Brain microvascular endothelial cell (primary cell): ENCODE data around the gene BDH1.
A peak's percentile ranks its signal among the peaks of the same experiment; 100 is the strongest.

Experiments used
- DNase-seq: peaks from one replicate; pipeline ENCODE4 v3.0.0-alpha.2; 2020
- H3K27ac ChIP-seq: fragments of 250-450 bp; sonication (Bioruptor Pico); 2 replicates; pipeline ENCODE4 v1.5.1; 2020; ENCODE audit warnings: mild to moderate bottlenecking, moderate library complexity
- H3K27me3 ChIP-seq: fragments of 250-450 bp; sonication (Bioruptor Pico); replicated peaks from 2 replicates; pipeline ENCODE4 v1.5.1; 2020; ENCODE audit warnings: mild to moderate bottlenecking
- H3K36me3 ChIP-seq: fragments of 250-450 bp; sonication (Bioruptor Pico); replicated peaks from 2 replicates; pipeline ENCODE4 v1.5.1; 2020; ENCODE audit warnings: mild to moderate bottlenecking
- H3K4me3 ChIP-seq: 2 replicates; pipeline ENCODE4 v1.5.1; 2011; ENCODE audit warnings: low read depth, mild to moderate bottlenecking, control low read depth, low read length, moderate library complexity
- in situ Hi-C: cut with HindIII; loops from 2 replicates; pipeline ENCODE4 v1.10.0; 2017; ENCODE audit warnings: low sequenced_read_pairs, low pct_ligation_motif_present
- TF ChIP-seq, protein P1 (sequence below): IDR thresholded peaks from 2 replicates; pipeline ENCODE4 v1.5.1; 2011; ENCODE audit warnings: low read depth, mild to moderate bottlenecking, moderate library complexity, low read length, control low read depth, inconsistent platforms; ENCODE audit errors: missing control alignments

Gene BDH1

DNA sequence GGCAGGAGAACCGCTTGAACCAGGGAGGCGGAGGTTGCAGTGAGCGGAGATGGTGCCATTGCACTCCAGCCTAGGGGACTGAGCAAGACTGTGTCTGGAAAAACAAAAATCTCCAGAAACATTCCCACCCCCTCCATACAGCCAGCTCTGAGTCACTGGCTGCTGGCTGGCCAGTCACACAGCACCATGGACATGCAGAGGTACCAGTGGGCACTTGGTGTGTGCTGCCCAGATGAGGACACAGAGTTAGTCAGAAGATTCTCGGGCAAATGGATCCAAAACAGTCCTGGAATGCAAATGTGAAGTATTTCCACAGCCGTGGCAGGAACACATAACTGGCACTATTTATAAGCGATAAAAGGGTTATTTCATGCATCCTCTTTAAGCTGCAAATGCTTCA is 44.6 kb downstream of the BDH1 start:
- TF ChIP-seq, protein P1, sequence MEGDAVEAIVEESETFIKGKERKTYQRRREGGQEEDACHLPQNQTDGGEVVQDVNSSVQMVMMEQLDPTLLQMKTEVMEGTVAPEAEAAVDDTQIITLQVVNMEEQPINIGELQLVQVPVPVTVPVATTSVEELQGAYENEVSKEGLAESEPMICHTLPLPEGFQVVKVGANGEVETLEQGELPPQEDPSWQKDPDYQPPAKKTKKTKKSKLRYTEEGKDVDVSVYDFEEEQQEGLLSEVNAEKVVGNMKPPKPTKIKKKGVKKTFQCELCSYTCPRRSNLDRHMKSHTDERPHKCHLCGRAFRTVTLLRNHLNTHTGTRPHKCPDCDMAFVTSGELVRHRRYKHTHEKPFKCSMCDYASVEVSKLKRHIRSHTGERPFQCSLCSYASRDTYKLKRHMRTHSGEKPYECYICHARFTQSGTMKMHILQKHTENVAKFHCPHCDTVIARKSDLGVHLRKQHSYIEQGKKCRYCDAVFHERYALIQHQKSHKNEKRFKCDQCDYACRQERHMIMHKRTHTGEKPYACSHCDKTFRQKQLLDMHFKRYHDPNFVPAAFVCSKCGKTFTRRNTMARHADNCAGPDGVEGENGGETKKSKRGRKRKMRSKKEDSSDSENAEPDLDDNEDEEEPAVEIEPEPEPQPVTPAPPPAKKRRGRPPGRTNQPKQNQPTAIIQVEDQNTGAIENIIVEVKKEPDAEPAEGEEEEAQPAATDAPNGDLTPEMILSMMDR: no peak
- peak; percentile 61 for DNase-seq
- Histone ChIP-seq H3K36me3 (no peaks in the 10 kb centered on the region), H3K27me3 (no peaks in the 10 kb centered on the region), H3K27ac (no peak overlapping the region), H3K4me3 (no peak overlapping the region)
- in situ Hi-C loops: loop anchor here (25.0 kb wide), 1 partner anchor 224 kb away; the partner anchor contains the start of gene DLG1

DNA sequence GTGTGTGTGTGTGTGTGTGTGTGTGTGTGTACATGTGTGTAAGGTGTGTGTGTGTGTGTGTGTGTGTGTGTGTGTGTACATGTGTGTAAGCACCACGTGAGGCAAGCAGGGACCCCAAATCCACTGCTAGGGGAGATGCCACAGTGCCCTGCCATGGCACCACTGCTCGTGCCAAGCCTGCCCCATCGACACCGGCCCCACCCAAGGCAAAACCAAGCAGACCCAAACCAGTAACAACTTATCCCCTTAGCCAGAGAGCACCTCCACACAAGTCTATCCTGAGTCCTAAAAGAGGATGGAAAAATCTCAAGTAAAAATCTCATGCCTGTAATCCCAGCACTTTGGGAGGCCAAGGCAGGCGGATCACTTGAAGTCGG is 45.1 kb downstream of the BDH1 start:
- TF ChIP-seq, protein P1: no peak
- H3K27ac ChIP-seq: no peak overlapping the region
- no peaks in the 10 kb centered on the region for H3K27me3 ChIP-seq
- no peak overlapping the region for H3K4me3 ChIP-seq
- DNase-seq: no peak
- in situ Hi-C loops: loop anchor here (25.0 kb wide), 1 partner anchor 223 kb away; the partner anchor contains the start of gene DLG1
- H3K36me3 ChIP-seq: no peaks in the 10 kb centered on the region

- in situ Hi-C loops: loop anchor here (25.0 kb wide), 1 partner anchor 222 kb away; the partner anchor contains the start of gene DLG1
- no peaks in the 10 kb centered on the region for H3K27me3 ChIP-seq
- H3K27ac ChIP-seq: no peak overlapping the region
- TF ChIP-seq, protein P1: no peak
- H3K36me3 ChIP-seq: no peaks in the 10 kb centered on the region
- H3K4me3 ChIP-seq: no peak overlapping the region
- DNase-seq: no peak
Measured at GRCh38 chr3:197508924-197509775, 46.6 kb downstream of the BDH1 start.

DNA sequence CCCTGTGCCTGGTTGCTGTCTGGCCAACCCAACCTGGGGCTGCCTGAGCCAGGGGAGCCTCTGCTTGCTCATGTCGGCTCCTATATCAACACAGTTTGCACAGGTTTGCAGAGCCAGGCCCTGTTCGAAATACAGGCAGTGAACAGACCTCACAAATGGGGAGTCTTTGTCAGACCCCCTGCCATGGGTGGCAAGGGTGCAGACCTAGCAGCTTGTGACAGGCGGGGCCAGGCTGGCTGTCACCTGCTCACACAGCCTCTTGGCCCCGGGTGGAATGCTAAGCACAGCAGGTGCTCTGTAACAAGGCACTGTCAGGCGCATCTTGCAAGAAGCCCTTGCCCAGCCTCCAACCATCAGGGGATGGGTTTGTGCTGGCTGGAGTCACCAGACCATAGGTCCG is 47.3 kb downstream of the BDH1 start:
- Histone ChIP-seq H3K4me3 (no peak overlapping the region), H3K27me3 (no peaks in the 10 kb centered on the region), H3K36me3 (no peaks in the 10 kb centered on the region), H3K27ac (no peak overlapping the region)
- TF ChIP-seq, protein P1: no peak
- in situ Hi-C loops: loop anchor here (25.0 kb wide), 1 partner anchor 221 kb away; the partner anchor contains the start of gene DLG1
- no peak for DNase-seq

DNA sequence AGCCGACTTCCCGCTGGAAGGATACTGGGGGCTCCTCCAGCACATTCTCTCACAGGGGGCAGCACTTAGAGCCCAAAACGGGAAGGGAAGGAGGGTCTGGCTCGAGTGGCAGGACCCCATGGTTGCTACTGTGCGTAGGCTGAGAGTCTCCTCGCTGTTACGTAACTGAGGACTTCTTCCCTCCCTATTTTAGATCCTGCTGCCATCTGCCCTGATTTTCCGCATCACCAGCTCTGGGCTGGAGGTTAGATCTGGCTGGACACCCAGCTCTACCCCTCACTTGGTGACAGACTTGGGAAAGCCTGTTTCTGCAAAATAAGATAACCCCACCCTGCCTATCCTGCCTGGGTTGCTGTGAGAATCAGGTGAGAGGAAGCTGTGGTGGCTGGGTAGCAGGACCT is 47.7 kb downstream of the BDH1 start:
- in situ Hi-C loops: loop anchor here (25.0 kb wide), 1 partner anchor 221 kb away; the partner anchor contains the start of gene DLG1
- DNase-seq: no peak
- TF ChIP-seq, protein P1: no peak
- Histone ChIP-seq H3K36me3 (no peaks in the 10 kb centered on the region), H3K27ac (no peak overlapping the region), H3K27me3 (no peaks in the 10 kb centered on the region), H3K4me3 (no peak overlapping the region)
